Activated T-helper 1 cell treated with anti-CD3 and anti-CD28 coated beads, Interleukin-12 subunit alpha, Interleukin-12 subunit beta, Interleukin-2, Interleukin-4 antibody, amounts not matched to agents 30 ng/mL and 10 ng/mL and 1 ng/mL, durations not matched to agents 14 hours and 24 hours and 36 hours (primary cell): ENCODE data around the gene RNF213. TPM values are rescaled to one million over a fixed set of nuclear protein-coding genes. Genes with fewer than 3 reads are reported as not detected.

Experiments
- DNase-seq: peaks from one replicate; pipeline ENCODE4 v3.0.0; 2021; ENCODE audit warnings: low spot score
- H3K27ac Mint-ChIP-seq: one replicate; pipeline ENCODE4 v1.8.0; 2021; ENCODE audit warnings: mild to moderate bottlenecking, mixed read lengths
- H3K27me3 Mint-ChIP-seq: one replicate; pipeline ENCODE4 v1.8.0; 2022; ENCODE audit warnings: mild to moderate bottlenecking, moderate library complexity, mixed read lengths; ENCODE audit not compliant: insufficient read depth
- H3K36me3 Mint-ChIP-seq: one replicate; pipeline ENCODE4 v1.8.0; 2021; ENCODE audit warnings: low read depth, mixed read lengths
- H3K4me1 Mint-ChIP-seq: one replicate; pipeline ENCODE4 v1.8.0; 2021; ENCODE audit warnings: low read depth, mixed read lengths
- H3K4me3 Mint-ChIP-seq: one replicate; pipeline ENCODE4 v1.8.0; 2021; ENCODE audit warnings: mild to moderate bottlenecking, moderate library complexity, mixed read lengths
- H3K9me3 Mint-ChIP-seq: one replicate; pipeline ENCODE4 v1.8.0; 2021; ENCODE audit warnings: mixed read lengths
- intact Hi-C: fragments of 100-400 bp; cut with micrococcal nuclease; formaldehyde crosslinking; loops from one replicate; pipeline ENCODE4 v1.15.1; 2024
- total RNA-seq: library from RNA; stranded (reverse); gene quantifications from 2 replicates; pipeline ENCODE4 v1.2.3, GENCODE V29; 2022

The RNF213 gene
- total RNA-seq, 1 donor from 2014 or later = 290 TPM

DNA sequence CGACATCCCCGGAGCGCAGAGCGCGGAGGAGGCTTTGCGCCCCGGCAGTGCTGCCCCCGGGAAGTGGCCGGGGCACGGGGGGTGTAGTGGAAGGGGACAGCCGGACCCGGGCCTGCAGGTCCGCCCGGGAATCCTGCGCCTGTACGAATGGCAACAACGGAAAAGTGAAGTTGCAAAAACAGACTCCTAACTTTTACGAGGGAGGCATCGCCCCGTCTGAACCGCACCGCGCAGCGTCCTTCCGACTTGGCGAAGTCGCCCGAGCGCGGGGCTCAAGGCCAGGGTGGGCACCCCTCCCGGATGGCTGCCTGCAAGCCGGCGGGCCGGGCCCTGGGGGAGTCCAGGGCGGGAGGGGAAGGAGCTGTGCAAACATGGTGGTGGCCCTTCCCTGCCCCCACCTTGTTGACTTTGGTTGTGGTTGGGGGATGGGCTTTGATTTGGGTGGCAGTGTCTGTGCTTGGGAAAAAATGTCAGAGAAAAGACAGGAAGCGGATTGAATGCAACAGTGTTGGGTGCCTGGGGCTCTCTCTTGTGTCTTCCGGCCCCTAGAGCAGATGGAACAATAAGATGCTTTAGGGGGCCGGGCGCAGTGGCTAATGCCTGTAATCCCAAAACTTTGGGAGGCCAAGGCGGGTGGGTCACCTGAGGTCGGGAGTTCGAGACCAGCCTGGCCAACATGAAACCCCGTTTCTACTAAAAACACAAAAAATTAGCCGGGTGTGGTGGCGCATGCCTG, 675 bp downstream of the RNF213 start:
- peak overlapping the region; percentile 100 for H3K4me3 Mint-ChIP-seq
- peaks cover 61% of the 10 kb centered on the region for H3K4me1 Mint-ChIP-seq
- H3K9me3 Mint-ChIP-seq = no peaks in the 10 kb centered on the region
- H3K27me3 Mint-ChIP-seq = no peaks in the 10 kb centered on the region
- H3K27ac Mint-ChIP-seq = peak overlapping the region; percentile 98
- DNase-seq = peak; percentile 73
- intact Hi-C loops = no loop called here
- H3K36me3 Mint-ChIP-seq = peaks cover 24% of the 10 kb centered on the region

GRCh38 chr17:80261895-80262279, 1.2 kb downstream of the RNF213 start:
- no peak for DNase-seq
- intact Hi-C loops = loop anchor here (2.0 kb wide), 1 partner anchor 43 kb away; no protein-coding TSS in a partner anchor
- Mint-ChIP-seq H3K4me3 (peak overlapping the region; percentile 100), H3K9me3 (no peaks in the 10 kb centered on the region), H3K27me3 (no peaks in the 10 kb centered on the region), H3K27ac (peak overlapping the region; percentile 98), H3K4me1 (peaks cover 56% of the 10 kb centered on the region), H3K36me3 (peaks cover 24% of the 10 kb centered on the region)

DNA sequence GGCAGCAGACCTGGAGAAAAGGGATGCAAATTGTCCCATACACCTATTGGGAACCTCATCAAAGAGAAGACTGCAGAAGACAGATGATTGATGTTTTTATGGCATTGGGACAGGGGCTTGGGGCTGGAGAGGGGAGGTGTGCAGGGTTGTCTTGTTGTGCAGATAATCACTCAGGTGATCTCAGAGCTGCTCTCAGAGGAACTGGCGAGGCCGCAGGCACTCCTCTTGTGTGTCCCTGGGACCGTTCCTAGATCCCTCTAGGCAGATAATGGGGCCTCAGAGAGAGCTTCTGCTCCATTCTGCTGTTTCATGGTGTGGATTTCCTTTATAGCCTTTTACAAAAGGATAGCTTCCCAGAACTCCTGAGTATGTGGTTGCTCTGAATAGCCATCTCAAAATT, 1.6 kb downstream of the RNF213 start:
- Mint-ChIP-seq H3K9me3 (no peaks in the 10 kb centered on the region), H3K4me3 (peak overlapping the region; percentile 100), H3K36me3 (peaks cover 25% of the 10 kb centered on the region), H3K27ac (peak overlapping the region; percentile 98), H3K27me3 (no peaks in the 10 kb centered on the region), H3K4me1 (peaks cover 58% of the 10 kb centered on the region)
- intact Hi-C loops = loop anchor here (2.0 kb wide), 1 partner anchor 43 kb away; no protein-coding TSS in a partner anchor
- no peak for DNase-seq

DNA sequence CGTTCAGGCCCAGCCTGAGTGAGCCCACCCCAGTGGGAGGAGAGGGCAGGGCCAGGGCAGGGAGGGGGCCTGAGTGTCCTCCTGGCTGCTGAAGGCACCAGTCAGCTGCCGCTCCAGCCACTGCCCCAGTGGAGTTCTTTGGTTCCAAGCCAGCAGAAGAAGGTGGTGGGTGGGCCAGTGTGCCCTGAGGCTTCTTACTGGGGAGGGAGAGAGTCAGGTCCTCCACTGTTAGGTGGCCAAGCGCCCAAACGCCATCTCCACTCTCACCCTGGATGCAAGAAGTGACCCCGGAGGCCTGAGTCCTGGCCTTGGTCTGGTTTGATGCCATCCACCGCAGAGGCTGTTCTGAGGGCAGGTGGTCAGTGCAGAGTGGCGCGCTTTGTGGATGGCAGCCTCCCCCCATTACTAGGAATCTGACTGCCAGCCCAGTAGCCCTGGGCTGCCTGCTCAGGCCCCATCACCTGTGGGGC, 2.2 kb downstream of the RNF213 start:
- no peak for DNase-seq
- Mint-ChIP-seq H3K27me3 (no peaks in the 10 kb centered on the region), H3K9me3 (no peaks in the 10 kb centered on the region), H3K4me1 (peaks cover 57% of the 10 kb centered on the region), H3K4me3 (peak overlapping the region; percentile 100), H3K27ac (no peak overlapping the region), H3K36me3 (peaks cover 28% of the 10 kb centered on the region)
- intact Hi-C loops = loop anchor here (1.0 to 2.0 kb wide), 3 partner anchors 9 to 116 kb away; partner anchors contain the start of gene EIF4A3

DNA sequence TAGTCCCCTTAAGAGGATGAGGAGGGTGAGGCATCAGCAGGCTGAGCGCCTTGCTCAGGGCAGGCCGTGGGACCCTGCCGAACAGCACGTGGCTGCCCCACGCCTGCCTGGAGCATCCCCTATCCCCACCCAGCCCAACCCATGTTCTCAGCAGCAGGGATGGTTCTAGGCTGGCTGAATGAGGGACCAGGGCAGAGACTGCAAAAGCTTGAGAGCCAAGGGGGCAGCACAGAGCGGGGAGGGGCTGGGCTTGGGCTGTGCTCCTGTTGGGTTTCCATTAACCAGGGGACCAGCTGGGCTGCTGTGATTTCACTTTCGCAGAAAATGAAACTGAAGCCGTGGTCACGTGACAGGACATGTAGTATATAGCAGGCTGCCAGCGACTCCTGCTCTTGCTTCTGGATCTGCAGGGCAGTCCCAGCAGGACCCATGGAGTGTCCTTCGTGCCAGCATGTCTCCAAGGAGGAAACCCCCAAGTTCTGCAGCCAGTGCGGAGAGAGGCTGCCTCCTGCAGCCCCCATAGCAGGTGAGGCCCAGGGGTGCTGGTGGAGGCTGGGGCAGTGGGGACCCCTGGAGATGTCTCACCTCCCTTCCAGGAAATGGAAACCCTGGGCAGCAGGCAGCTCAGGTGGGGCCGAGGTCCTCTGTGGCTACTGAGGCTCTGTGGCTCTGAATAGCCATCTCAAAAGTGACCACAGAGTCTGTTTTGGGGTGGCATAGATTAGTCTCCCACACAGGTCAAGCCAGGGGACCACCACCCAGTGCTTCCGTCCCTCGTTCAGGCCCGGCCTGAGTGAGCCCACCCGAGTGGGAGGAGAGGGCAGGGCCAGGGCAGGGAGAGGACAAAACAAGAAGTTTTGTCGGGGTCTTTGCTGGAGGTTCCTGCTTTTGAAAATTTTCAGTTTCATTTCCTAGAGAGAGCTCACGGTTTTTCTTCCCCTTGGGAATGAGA, 2.9 kb downstream of the RNF213 start:
- Mint-ChIP-seq H3K9me3 (no peaks in the 10 kb centered on the region), H3K27me3 (no peaks in the 10 kb centered on the region), H3K27ac (peak overlapping the region; percentile 87), H3K4me1 (peaks cover 49% of the 10 kb centered on the region), H3K36me3 (peaks cover 29% of the 10 kb centered on the region), H3K4me3 (peak overlapping the region; percentile 100)
- DNase-seq = peak; percentile 89
- intact Hi-C loops = loop anchor here (1.0 to 2.0 kb wide), 3 partner anchors 9 to 116 kb away; partner anchors contain the start of gene EIF4A3

GRCh38 chr17:80264205-80265075, 3.8 kb downstream of the RNF213 start:
- peak; percentile 53 for DNase-seq
- peaks cover 29% of the 10 kb centered on the region for H3K36me3 Mint-ChIP-seq
- peaks cover 42% of the 10 kb centered on the region for H3K4me1 Mint-ChIP-seq
- H3K27me3 Mint-ChIP-seq = no peaks in the 10 kb centered on the region
- no peaks in the 10 kb centered on the region for H3K9me3 Mint-ChIP-seq
- H3K4me3 Mint-ChIP-seq = peak overlapping the region; percentile 100
- intact Hi-C loops = loop anchor here (5.0 kb wide), 1 partner anchor 162 kb away; the partner anchor contains the start of gene GAA
- peak overlapping the region; percentile 87 for H3K27ac Mint-ChIP-seq

GRCh38 chr17:80265205-80266068, 4.8 kb downstream of the RNF213 start:
- H3K27ac Mint-ChIP-seq = peak overlapping the region; percentile 87
- intact Hi-C loops = loop anchor here (5.0 kb wide), 1 partner anchor 163 kb away; the partner anchor contains the start of gene GAA
- peak; percentile 68 for DNase-seq
- peaks cover 37% of the 10 kb centered on the region for H3K4me1 Mint-ChIP-seq
- H3K9me3 Mint-ChIP-seq = no peaks in the 10 kb centered on the region
- H3K27me3 Mint-ChIP-seq = no peaks in the 10 kb centered on the region
- H3K36me3 Mint-ChIP-seq = peaks cover 35% of the 10 kb centered on the region
- H3K4me3 Mint-ChIP-seq = peak overlapping the region; percentile 100

DNA sequence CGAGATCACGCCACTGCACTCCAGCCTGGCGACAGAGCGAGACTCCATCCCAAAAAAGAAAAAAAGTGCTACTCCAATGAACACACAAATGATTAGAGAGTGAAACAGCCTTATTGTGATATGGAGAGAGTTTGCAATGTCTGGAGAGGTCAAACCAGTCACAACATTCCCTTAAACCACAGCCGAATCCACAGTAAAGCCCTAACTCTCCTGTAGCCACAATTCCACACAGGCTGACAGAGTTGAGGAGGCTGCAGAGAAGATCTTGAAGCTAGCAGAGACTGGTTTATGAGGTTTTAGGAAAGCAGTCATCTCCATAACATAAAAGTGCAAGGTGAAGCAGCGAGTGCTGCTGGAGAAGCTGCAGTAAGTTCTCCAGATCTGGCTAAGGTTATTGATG, 6.7 kb downstream of the RNF213 start:
- no peaks in the 10 kb centered on the region for H3K27me3 Mint-ChIP-seq
- H3K4me1 Mint-ChIP-seq = peaks cover 26% of the 10 kb centered on the region
- no peak for DNase-seq
- H3K27ac Mint-ChIP-seq = peak overlapping the region; percentile 56
- H3K36me3 Mint-ChIP-seq = peaks cover 37% of the 10 kb centered on the region
- H3K4me3 Mint-ChIP-seq = peak overlapping the region; percentile 37
- intact Hi-C loops = loop anchor here (5.0 kb wide), 1 partner anchor 165 kb away; the partner anchor contains the start of gene GAA
- no peaks in the 10 kb centered on the region for H3K9me3 Mint-ChIP-seq

- H3K36me3 Mint-ChIP-seq = peaks cover 40% of the 10 kb centered on the region
Observed at GRCh38 chr17:80268427-80268826, 7.8 kb downstream of the RNF213 start.

DNA sequence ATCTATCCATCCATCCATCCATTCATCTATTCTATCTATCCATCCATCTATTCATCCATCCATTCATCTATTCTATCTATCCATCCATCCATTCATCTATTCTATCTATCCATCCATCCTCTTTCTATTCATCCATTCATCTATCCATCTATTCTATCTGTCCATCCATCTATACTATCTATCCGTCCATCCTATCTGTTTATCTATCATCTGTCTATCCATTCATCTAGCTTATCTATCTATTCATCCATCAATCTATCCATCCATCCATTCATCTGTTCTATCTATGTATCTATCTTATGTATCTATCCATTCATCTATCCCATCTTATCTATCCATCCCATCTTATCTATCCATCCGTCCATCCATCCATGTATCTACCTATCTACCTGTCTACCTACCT, 8.8 kb downstream of the RNF213 start:
- peaks cover 43% of the 10 kb centered on the region for H3K36me3 Mint-ChIP-seq
- peaks cover 36% of the 10 kb centered on the region for H3K4me1 Mint-ChIP-seq
- no peak for DNase-seq
- no peaks in the 10 kb centered on the region for H3K9me3 Mint-ChIP-seq
- no peak overlapping the region for H3K4me3 Mint-ChIP-seq
- H3K27ac Mint-ChIP-seq = no peak overlapping the region
- intact Hi-C loops = loop anchor here (5.0 kb wide), 1 partner anchor 167 kb away; the partner anchor contains the start of gene GAA
- no peaks in the 10 kb centered on the region for H3K27me3 Mint-ChIP-seq

More at GRCh38 chr17:80268427-80268826, 7.8 kb downstream of the RNF213 start:
- Mint-ChIP-seq H3K27ac (no peak overlapping the region), H3K9me3 (no peaks in the 10 kb centered on the region), H3K4me1 (peaks cover 31% of the 10 kb centered on the region), H3K4me3 (no peak overlapping the region), H3K27me3 (no peaks in the 10 kb centered on the region)
- intact Hi-C loops = loop anchor here (5.0 kb wide), 1 partner anchor 166 kb away; the partner anchor contains the start of gene GAA
- no peak for DNase-seq

DNA sequence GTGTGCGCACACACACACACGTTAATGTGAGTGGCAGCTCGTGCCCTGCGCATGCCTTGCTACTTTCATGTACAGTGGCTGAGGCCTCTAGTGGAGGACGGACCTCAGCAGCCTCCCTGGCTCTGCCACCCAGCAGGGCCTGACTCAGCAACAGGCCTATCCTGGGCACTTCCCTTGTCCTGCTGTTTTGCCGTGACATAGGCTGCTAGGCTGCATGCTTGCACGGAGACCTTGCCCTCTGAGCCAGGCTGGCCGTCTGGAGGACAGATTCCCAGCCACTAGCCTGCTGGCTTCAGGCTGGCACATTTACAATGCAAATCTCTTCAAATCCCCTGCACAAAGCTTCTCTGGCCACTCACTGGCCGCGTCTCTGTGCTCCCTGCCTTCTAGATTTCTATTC, 9.5 kb downstream of the RNF213 start:
- DNase-seq = no peak
- Mint-ChIP-seq H3K36me3 (peaks cover 40% of the 10 kb centered on the region), H3K4me3 (peak overlapping the region; percentile 16), H3K27me3 (no peaks in the 10 kb centered on the region), H3K27ac (no peak overlapping the region), H3K4me1 (peaks cover 34% of the 10 kb centered on the region), H3K9me3 (no peaks in the 10 kb centered on the region)
- intact Hi-C loops = no loop called here
